Osteoblast (primary cell): Measurements from ENCODE around the gene BIRC5. TPM values are rescaled to one million over a fixed set of nuclear protein-coding genes. Genes with fewer than 3 reads are reported as not detected.
A peak's percentile ranks its signal among the peaks of the same experiment; 100 is the strongest.

Source experiments
- DNase-seq: peaks from one replicate; pipeline ENCODE4 v3.0.0; 2011; ENCODE audit warnings: low spot score, mixed read lengths; ENCODE audit not compliant: insufficient read length; ENCODE audit errors: missing footprints
- H2AFZ ChIP-seq: 2 replicates; pipeline ENCODE4 v1.6.0; 2011; ENCODE audit warnings: mild to moderate bottlenecking, low read length
- H3K27ac ChIP-seq: 2 replicates; pipeline ENCODE4 v1.5.1; 2011; ENCODE audit warnings: mild to moderate bottlenecking, low read depth, low read length, moderate library complexity
- H3K27me3 ChIP-seq: 2 replicates; pipeline ENCODE4 v1.6.0; 2012; ENCODE audit warnings: mild to moderate bottlenecking, control low read depth, inconsistent platforms, low read length, moderate library complexity; ENCODE audit not compliant: insufficient read depth
- H3K36me3 ChIP-seq: 2 replicates; pipeline ENCODE4 v1.5.1; 2011; ENCODE audit warnings: mild to moderate bottlenecking, low read length, control low read depth, moderate library complexity; ENCODE audit not compliant: insufficient read depth
- H3K4me1 ChIP-seq: 2 replicates; pipeline ENCODE4 v1.5.1; 2011; ENCODE audit warnings: mild to moderate bottlenecking, low read length, control low read depth, moderate library complexity; ENCODE audit not compliant: insufficient read depth
- H3K4me2 ChIP-seq: 2 replicates; pipeline ENCODE4 v1.6.0; 2011; ENCODE audit warnings: mild to moderate bottlenecking, low read length; ENCODE audit not compliant: insufficient read depth
- H3K4me3 ChIP-seq: fragments of 200-600 bp; sonication (generic); 3 replicates; pipeline ENCODE4 v1.5.1; 2012; ENCODE audit warnings: mild to moderate bottlenecking, low read length, inconsistent platforms; ENCODE audit not compliant: insufficient read depth
- H3K79me2 ChIP-seq: 2 replicates; pipeline ENCODE4 v1.6.0; 2012; ENCODE audit warnings: mild to moderate bottlenecking, low read length, control low read depth, inconsistent platforms; ENCODE audit not compliant: insufficient read depth
- H3K9me3 ChIP-seq: 2 replicates; pipeline ENCODE4 v1.5.1; 2011; ENCODE audit warnings: low read depth, low read length, control low read depth
- H4K20me1 ChIP-seq: 2 replicates; pipeline ENCODE4 v1.6.0; 2012; ENCODE audit warnings: mild to moderate bottlenecking, low read length, control low read depth; ENCODE audit not compliant: insufficient read depth
- CTCF ChIP-seq: IDR thresholded peaks from 2 replicates; pipeline ENCODE4 v1.5.1; 2011; ENCODE audit warnings: mild to moderate bottlenecking, low read depth, low read length, moderate library complexity; ENCODE audit errors: extremely low read depth
- total RNA-seq: library from RNA; depleted of rRNA; stranded (reverse); fragments of >200 nt; gene quantifications from 2 replicates; pipeline ENCODE4 v1.2.3, GENCODE V29; 2012

The BIRC5 gene
- total RNA-seq, 1 donor, result 8.0 TPM

- H3K9me3 ChIP-seq, result no peaks in the 10 kb centered on the region
- no peaks in the 10 kb centered on the region for H4K20me1 ChIP-seq
- H3K4me2 ChIP-seq, result peak overlapping the region; percentile 89
Measured at GRCh38 chr17:78253946-78254672, 40.1 kb downstream of the BIRC5 start.

GRCh38 chr17:78255029-78255656 lies 41.1 kb downstream of the BIRC5 start:
- no peak overlapping the region for H3K27ac ChIP-seq
- peaks cover 2% of the 10 kb centered on the region for H3K27me3 ChIP-seq
- no peak overlapping the region for H3K4me3 ChIP-seq
- no peak overlapping the region for H2AFZ ChIP-seq
- TF ChIP-seq CTCF, result no peak
- no peaks in the 10 kb centered on the region for H3K9me3 ChIP-seq
- no peaks in the 10 kb centered on the region for H3K79me2 ChIP-seq
- H3K4me1 ChIP-seq, result peaks cover 9% of the 10 kb centered on the region
- no peak overlapping the region for H3K4me2 ChIP-seq
- H4K20me1 ChIP-seq, result no peaks in the 10 kb centered on the region
- peak; percentile 54 for DNase-seq
- no peaks in the 10 kb centered on the region for H3K36me3 ChIP-seq

More at GRCh38 chr17:78253946-78254672, 40.1 kb downstream of the BIRC5 start:
- peak overlapping the region; percentile 94 for H3K4me3 ChIP-seq
- peak; percentile 99 for DNase-seq
- no peak for TF ChIP-seq CTCF
- peak overlapping the region; percentile 41 for H3K27ac ChIP-seq
- no peaks in the 10 kb centered on the region for H3K79me2 ChIP-seq
- H3K36me3 ChIP-seq, result no peaks in the 10 kb centered on the region
- peak overlapping the region; percentile 92 for H2AFZ ChIP-seq
- peaks cover 6% of the 10 kb centered on the region for H3K27me3 ChIP-seq
- peaks cover 9% of the 10 kb centered on the region for H3K4me1 ChIP-seq

- Histone ChIP-seq H3K9me3 (no peaks in the 10 kb centered on the region), H3K27me3 (no peaks in the 10 kb centered on the region), H3K4me2 (no peak overlapping the region), H3K4me1 (peaks cover 7% of the 10 kb centered on the region), H2AFZ (no peak overlapping the region), H3K4me3 (no peak overlapping the region), H3K27ac (no peak overlapping the region), H3K36me3 (no peaks in the 10 kb centered on the region), H4K20me1 (no peaks in the 10 kb centered on the region), H3K79me2 (no peaks in the 10 kb centered on the region)
- TF ChIP-seq CTCF, result no peak
- peak; percentile 51 for DNase-seq
Measured at GRCh38 chr17:78255953-78256706, 42.1 kb downstream of the BIRC5 start.
